Right ventricle myocardium inferior (tissue), 1 donor: ENCODE measurements around the gene FUCA2. TPM values are rescaled to one million over a fixed set of nuclear protein-coding genes. Genes with fewer than 3 reads are reported as not detected.
"Not testable (repeated sequence)": the region's sequence is repeated elsewhere in the genome, so short reads cannot be mapped to it uniquely, and the experiment has no call there.

ENCODE experiments used
- ATAC-seq: fragments of 200-7000 bp; cut with Tn5 transposase; one replicate; pipeline ENCODE4 v1.9.1; 2020; ENCODE audit warnings: mild to moderate bottlenecking, moderate library complexity
- DNase-seq: peaks from one replicate; pipeline ENCODE4 v3.0.0; 2021; ENCODE audit errors: missing footprints
- intact Hi-C: fragments of 100-400 bp; cut with DNase I; formaldehyde crosslinking; loops from one replicate; pipeline ENCODE4 v1.11.0; 2022
- total RNA-seq: library from RNA; stranded (reverse); fragmentation: NEBNext Ultra II Directional; extraction: Animal tissue kit (Norgen Biotek cat#: 25700); gene quantifications from one replicate; pipeline ENCODE4 v1.2.1, GENCODE V29; 2021
- donor health status: DM: no; HTN: yes; CAD: no; lungs with severe emphysema.

Gene FUCA2
- total RNA-seq, 1 donor from 2014 or later = 46.1 TPM

DNA sequence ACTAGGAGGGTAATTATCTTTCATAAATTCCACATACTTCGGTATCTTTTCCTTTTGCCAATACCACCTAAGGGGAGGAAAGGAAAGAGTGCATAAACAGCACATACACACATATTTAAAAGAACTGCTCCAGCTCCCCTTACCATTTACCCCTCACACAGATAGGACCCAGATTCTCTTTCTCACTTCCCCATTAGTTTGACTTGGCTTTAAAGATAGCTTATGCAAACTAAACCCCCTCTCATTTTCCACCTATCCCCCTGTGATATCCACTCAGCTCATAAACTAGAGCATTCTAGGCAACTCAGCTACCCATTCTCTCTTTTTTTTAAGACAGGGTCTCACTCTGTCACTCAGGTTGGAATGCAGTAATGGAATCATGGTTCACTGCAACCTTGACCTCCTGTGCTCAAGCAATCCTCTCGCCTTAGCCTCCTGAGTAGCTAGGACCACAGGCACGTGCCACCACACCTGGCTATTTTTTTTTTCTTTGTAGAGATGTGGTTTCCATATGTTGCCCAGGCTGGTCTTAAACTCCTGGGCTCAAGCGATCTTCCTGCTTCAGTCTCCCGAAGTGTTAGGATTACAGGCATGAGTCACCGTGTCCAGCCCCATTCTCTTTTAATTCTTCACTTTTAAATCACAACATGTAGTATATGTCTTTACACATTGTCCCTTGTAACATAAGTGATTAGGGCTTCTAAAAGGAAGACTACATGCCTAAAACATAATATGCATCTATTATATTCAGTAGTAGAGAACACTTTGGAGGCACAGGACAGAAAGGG, 4.0 kb downstream of the FUCA2 start:
- DNase-seq (no peak), ATAC-seq (no peak)
- intact Hi-C loops = loop anchor here (2.0 kb wide), 1 partner anchor 59 kb away; no protein-coding TSS in a partner anchor

DNA sequence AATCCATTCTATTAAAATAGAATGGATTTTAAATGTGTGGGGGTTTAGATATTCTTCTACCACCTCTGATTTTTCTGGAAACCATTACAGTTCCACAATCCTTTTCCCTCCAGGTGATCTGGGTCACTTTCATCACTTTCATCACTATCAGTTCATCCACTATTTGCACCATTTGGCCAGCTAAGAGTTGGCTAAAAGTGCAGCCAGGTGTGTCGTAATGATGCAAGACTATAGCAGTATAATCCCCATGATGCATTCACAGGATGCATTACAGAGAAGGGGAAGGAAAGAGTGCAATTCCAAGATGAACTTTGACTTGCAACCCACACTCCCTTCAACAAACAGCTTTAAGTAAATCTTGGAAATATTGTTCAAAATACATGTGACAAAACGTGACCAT, 4.9 kb downstream of the FUCA2 start:
- no peak for DNase-seq
- intact Hi-C loops = no loop called here
- no peak for ATAC-seq

DNA sequence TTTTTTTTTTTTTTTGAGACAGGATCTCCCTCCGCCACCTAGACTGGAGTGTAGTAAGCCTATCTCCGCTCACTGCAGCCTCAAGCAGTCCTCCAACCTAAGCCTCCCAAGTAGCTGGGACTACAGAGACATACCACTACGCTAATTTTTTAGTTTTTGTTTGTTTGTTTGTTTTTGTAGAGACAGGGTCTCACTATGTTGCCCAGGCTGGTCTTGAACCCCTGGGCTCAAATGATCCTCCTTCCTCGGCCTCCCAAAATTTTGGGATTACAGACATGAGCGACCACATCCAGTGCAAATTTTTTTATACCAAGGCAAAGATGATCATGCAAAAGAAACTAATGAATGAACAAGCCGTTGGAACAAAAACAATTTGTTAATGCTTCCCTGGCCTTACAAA, 5.3 kb downstream of the FUCA2 start:
- ATAC-seq (no peak), DNase-seq (no peak)
- intact Hi-C loops = no loop called here

DNA sequence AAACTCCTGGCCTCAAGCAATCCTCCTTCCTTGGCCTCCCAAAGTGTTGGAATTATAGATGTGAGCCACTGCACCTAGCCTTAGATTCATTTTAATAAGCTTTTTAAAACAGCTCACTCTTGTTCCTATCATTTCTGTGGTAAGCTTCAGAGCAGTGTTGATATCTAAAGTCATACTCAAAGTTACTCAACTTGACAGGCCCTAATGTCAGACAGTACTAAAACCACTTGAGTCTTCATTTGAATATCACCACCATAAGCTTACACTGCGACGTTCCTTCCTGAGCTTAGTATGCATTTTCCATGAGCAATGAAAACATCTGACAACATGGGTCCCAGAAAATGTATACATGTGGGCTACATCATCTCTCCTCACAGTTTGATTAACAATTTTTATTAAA, 6.0 kb downstream of the FUCA2 start:
- ATAC-seq (no peak), DNase-seq (no peak)
- intact Hi-C loops = no loop called here

DNA sequence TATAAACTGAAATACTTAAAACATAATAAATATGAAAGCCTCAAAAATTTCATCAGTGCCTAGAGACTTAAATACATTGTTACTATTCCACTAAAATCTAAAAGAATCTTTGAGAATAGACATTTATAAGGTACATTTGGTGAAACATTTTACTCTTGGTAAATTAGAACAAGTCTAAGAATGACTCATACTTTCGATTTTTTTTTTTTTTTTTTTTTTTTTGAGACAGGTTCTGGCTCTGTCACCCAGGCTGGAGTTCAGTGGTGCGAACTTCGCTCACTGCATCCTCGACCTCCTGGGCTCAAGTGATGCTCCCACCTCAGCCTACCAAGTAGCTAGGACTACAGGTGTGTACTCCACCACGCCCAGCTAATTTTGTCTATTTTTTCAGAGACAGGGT, 6.4 kb downstream of the FUCA2 start:
- no peak for ATAC-seq
- intact Hi-C loops = no loop called here

DNA sequence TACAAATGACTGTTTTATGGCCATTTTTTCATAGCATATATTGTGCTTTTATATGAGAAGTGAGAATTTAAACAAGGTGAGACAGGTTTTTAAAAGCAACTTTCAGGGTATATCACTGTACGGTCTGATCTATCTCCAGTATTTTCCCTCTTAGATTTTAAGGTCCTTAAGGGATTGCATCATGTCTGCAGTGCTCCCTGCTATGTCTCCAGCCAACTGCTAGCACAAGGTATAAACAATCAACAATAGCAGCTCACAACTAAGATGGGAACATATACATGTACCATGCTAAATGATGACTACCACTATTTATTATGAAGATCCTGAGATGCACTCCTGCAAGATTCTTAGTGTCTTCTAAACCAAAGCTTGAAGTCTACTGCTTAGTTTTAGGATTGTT, 7.2 kb downstream of the FUCA2 start:
- DNase-seq = no peak
- ATAC-seq = no peak
- intact Hi-C loops = no loop called here

More for the DNA sequence above, 6.4 kb downstream of the FUCA2 start:
- no peak for DNase-seq

DNA sequence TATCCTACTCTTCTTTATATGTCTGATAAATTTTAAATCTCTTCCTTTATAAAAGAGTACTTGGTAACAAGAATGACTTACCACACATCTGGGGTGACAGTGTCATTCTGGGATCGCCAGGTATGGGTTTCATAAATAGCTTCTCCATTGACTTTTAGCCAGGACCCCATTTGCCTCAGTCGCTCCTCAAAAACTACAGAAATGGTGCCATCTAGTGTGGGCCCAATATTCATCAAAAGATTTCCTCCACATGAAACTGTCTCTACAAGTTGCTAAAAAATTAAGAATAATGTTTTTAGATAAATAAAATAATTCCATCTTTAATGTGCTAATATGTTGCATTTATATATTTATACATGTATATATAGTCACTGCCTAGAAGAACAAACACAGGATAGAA, 9.7 kb downstream of the FUCA2 start:
- intact Hi-C loops = no loop called here
- DNase-seq (no peak), ATAC-seq (no peak)

DNA sequence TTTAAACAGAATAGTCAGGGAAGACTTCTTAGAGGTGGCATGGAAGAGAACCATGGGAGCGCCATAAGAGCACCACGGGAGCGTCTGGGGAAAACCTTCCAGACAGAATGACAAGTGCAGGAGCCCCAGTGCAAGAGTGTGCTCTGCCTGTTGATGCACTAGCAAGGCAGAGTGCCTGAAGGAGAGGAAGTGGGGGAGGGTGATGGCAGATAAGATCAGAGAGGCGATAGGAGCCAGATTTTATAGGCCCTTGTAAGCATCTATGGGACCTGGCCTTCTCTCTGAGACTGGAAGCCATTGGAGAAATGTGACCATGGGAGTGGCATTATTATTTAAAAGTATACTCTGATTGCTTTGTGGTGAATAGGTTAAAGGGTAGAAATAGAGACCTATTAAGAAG, 13.1 kb downstream of the FUCA2 start:
- ATAC-seq = no peak
- intact Hi-C loops = no loop called here
- no peak for DNase-seq

DNA sequence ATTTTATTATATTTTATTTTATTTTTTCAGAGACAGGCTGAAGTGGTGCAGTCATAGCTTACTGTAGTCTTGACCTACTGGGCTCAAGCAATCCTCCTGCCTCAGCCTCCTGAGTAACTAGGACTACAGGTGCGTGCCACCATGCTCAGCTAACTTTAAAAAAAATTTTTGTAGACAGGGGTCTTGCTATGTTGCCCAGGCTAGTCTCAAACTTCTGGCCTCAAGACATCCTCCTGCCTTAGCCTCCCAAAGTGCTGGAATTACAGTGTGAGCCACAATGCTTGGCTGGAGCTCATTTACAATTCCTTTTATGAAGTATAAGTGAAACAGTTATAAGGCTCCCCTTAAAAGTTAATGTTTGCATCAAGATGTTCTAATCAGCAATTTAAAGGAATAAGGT, 14.5 kb downstream of the FUCA2 start:
- DNase-seq = no peak
- intact Hi-C loops = no loop called here
- no peak for ATAC-seq

DNA sequence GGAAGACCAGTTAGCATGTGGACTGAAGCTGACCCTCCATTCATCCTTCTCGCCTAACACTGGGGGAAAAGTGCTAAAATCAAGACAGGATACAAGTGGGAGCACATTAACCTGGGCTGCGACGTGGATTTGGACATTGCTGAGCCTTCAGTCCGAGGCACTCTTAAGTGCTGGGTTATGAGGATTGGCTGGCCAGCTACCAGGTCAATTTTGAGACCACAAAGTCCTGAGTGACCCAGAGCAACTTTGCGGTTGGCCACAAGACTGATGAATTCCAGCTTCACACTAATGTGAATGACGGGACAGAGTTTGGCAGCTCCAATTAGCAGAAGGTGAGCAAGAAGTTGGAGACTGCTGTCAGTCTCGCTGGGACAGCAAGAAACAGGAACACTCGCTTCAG, 20.7 kb downstream of the FUCA2 start:
- peak; percentile 28 for ATAC-seq
- no peak for DNase-seq
- intact Hi-C loops = no loop called here

DNA sequence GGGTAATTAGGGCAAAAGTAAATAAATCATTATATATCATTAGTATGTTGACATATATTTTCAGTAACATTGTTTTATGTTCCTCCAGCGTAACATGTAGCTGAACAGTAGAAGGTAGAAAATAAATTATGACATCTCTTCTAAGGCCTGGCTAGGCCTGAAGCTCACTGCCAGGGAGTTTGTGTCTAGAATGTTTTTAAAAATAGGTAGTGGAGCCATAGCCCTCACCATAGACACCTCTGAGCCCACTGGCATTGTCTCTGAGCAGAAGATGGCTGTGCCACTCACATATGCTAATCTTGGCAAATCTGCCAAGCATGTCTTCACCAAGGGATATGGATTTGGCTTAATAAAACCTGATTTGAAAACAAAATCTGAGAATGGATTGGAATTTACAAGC, 21.3 kb downstream of the FUCA2 start:
- DNase-seq = no peak
- ATAC-seq = no peak
- intact Hi-C loops = no loop called here

DNA sequence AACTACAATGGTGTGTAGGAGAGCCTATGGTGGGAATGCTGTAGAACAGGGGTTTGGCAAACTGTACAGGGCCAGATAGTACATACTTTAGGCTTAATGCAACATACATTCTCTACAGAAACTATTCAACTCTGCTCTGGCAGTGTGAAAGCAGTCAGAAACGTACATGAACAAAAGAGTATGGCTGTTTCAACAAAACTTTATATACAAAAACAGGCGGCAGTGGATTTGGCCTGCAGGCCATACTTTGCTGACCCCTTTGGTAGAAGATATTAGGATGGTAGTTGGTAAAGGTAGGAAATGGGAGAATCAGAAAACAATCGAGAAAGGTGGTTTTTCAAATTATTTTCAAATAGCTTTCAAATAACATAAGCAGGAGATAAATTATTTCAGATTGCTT, 24.8 kb downstream of the FUCA2 start:
- DNase-seq (no peak), ATAC-seq (no peak)
- intact Hi-C loops = no loop called here

DNA sequence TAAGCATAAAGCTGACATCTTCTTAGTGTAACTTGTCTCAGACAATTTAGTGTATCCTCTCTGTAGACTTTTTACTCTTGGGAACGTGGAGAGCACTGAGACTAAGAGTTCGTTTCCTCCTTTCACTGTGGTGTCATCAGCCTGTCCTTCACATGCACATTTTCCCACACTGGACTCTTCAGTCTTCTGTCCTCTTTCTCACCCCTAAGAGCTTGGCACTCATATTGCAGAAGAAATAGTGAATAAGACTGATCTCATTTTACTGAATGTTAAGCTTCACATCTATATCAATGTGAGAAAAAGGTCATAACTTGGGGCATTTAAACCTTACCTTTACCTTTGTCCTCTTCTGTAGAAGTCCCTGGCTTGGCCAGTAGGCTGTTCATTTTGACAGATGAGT, 25.6 kb downstream of the FUCA2 start:
- no peak for ATAC-seq
- intact Hi-C loops = no loop called here
- DNase-seq = no peak

DNA sequence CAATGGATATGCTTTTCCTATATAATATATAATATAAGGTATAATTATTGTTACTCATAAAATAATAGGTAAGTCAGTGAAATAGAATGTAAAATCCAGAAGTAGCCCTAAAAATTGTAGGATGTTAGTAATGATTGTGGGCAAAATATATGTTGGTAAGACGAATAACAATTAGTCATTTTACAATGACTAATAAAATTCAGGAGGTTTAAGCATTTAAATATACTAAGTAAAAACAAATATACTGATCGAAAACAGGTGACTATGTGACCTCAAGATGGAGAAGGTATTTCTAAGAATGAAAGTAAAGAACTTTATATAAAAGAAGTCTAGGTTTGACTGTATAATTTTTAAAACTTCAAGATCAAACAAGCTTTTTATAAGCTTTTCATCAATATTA, 28.9 kb downstream of the FUCA2 start:
- ATAC-seq (no peak), DNase-seq (no peak)
- intact Hi-C loops = no loop called here

DNA sequence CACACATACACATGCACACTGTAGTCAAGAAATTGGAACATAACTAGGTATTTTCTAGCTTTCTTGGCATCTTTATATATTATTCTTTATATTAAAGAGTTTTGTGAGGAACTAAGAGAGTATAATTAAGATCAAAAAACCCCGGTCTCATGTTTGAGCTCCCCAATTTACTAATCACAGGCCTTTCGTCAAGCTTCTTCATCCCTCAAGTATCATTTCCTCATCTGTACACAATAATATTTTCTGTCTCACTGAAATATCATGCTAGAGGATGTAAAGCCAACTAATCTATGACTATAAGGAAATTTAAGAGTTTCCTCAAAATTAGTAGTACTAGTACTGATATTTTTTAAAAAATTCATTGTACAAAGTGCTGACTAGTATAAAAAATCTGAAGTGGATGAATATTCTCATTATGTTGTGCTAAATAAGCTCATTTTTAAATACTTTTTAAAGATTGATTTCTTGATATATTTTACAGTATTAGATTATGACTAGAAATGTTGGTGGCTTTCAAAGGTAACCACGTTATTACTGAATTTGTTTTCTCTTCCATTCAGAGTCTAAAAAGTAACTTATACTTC, 32.9 kb downstream of the FUCA2 start:
- ATAC-seq = no peak
- intact Hi-C loops = no loop called here
- no peak for DNase-seq

DNA sequence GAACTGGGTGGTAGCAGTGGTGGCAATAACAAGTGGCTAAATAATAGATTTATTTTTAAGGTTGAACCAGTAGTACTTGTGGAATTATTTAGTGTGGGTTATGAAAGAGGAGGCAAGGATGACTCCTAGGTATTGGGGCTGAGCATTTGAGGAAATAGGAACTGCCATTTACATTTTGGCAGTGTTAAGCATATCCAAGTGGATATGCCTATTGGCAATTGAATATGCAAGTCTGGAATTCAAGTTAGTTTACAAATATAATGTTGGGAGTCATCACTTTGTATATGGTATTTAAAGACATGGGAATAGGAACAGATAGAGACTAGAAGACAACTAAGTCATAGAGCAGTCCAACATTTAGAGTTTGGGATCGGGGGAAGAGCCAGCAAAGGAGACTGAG, 35.0 kb downstream of the FUCA2 start:
- ATAC-seq = no peak
- intact Hi-C loops = no loop called here
- DNase-seq = no peak

DNA sequence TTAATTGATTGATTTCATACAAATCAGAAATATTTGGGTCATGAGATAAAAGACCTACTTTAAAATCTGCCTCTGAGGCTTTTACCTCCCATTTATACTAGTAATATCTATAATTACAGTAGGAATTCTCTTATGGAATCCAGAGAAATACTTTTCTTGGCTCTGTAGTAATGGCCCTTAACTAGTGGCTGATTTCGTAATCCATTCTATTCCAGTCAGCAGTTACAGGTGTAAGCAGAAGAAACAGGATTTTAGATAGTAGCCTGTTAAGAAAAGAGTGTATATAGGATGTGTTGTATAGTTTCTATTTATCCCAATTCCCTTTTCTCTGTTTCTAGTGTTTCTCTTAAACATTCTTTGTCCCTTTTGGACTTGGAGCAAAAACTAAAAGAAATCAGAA, 39.7 kb downstream of the FUCA2 start:
- no peak for DNase-seq
- no peak for ATAC-seq
- intact Hi-C loops = no loop called here

DNA sequence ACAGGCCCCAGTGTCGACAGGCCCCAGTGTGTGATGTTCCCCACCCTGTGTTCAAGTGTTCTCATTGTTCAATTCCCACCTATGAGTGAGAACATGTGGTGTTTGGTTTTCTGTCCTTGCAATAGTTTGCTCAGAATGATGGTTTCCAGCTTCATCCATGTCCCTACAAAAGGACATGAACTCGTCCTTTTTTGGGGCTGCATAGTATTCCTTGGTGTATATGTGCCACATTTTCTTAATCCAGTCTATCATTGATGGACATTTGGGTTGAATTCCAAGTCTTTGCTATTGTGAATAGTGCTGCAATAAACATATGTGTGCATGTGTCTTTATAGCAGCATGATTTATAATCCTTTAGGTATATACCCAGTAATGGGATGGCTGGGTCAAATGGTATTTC, 42.7 kb downstream of the FUCA2 start:
- intact Hi-C loops, ATAC-seq, DNase-seq: not testable (repeated sequence)

DNA sequence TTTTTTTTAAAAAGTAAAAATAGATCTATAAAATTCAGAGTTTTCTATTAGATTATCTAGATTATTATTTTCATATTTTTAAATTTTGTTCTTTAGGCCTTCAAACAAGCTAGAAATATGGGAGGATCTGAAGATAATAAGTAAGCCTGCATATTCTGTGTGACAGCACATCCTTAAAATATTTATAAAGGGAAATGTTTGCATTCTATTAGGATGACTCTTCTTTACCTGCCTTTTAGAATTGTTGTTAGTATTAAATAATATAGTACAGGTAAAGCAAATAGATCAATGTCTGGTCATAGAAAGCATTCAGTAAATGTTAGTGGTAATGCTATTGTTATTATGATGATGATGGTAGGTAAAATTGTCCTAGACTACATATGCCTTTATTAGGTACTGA, 43.5 kb downstream of the FUCA2 start:
- ATAC-seq = no peak
- no peak for DNase-seq
- intact Hi-C loops = no loop called here

DNA sequence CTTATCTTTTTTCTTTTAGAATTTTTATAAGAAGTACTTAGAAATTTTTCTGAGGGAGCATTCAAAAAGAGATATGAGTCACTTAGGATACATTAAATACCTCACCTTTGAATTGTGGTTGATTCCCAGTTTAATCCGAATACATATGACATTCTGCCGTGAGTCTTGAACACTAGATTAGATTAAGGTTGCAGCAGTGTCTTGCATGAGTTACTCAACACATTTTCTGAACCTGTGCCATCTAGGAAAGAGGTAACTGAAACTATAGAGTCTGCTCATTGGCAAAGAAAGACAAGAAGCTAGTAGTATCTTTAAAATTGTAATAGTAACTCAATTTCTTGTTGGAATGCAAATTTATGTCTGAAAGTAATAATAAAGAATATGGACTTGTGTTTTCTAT, 46.0 kb downstream of the FUCA2 start:
- intact Hi-C loops = no loop called here
- DNase-seq = no peak
- ATAC-seq = no peak
